GM03348 (cell line): Measurements from ENCODE around the gene GRIK4.

Experiments used
- DNase-seq: peaks from one replicate; pipeline ENCODE4 v3.0.0; 2012; ENCODE audit warnings: low spot score

The GRIK4 gene

DNA sequence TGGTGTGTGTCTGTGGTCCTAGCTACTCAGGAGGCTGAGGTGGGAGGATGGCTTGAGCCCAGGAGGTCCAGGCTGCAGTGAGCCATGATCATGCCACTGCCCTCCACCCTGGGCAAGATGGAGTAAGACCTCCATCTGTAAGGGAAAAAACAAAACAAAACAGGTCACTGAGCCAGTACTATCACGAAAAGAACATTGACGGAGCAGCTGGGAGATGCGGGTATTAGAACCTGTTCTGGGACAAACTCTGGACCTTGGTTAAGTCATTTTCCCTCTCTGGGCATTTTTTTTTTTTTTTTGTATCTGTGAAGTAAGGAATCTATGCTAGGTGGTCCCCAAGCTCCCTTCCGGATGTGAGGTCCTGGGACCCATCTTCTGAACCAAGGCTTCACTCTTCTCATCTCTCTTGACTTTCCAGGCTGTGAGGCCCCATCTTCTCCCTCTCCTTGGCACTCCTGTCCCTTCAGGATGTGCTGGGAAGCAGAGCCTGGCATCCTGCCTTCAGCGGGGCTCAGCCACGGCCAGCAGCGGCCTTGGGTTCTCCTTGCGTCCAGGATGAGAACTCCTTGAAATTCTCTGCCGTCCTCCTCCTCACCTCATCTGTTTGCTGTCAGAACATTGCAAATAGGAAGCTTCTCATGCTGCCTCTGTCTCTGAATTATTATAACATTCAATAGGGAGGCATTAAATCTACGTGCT is 130.8 kb downstream of the GRIK4 start:
- no peak for DNase-seq

DNA sequence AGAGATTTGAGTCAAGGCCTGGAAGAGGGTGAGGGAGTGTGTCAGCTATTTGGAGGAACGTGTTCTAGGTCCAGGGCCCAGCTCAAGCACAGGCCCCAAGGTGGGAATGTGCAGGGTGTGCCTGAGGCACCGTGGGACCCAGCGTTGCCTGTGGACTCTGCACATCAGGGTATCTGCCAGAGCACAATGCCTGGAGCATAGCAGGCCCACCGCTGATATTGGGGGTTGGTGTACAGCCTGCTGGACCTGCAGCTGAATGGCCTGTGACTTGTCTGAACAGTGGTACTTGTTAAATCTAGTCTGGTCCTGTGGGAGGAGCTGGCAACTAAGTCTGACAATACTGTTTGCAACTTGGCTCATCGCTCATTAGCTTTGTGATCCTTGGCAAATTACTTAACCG is 131.7 kb downstream of the GRIK4 start:
- no peak for DNase-seq

DNA sequence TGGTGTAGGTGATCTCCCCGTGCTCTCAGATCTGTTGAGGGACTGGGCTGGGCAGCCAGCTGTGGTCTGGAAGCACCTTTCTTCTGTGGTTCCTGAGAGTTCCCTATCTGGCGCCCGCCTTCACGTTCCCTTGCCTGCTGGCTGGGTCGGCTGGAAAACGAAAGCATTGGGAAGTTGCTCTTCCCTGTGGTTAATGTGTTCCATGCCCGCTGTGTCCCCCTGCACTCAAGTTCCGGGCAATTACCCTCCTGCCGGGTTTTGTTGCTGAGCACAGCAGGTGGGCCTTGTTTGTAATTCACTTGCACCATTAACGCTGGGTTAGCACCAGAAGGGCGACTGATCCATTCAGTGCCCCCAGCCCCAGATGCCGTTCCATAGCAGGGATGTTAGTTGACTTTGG is 134.1 kb downstream of the GRIK4 start:
- DNase-seq = no peak

- DNase-seq = no peak
Measured at GRCh38 chr11:120646206-120646605, 134.7 kb downstream of the GRIK4 start.

GRCh38 chr11:120647681-120648080 is 136.1 kb downstream of the GRIK4 start:
- no peak for DNase-seq

- no peak for DNase-seq
Measured at GRCh38 chr11:120648771-120649170, 137.2 kb downstream of the GRIK4 start.

GRCh38 chr11:120649316-120649715 is 137.8 kb downstream of the GRIK4 start:
- DNase-seq = no peak

DNA sequence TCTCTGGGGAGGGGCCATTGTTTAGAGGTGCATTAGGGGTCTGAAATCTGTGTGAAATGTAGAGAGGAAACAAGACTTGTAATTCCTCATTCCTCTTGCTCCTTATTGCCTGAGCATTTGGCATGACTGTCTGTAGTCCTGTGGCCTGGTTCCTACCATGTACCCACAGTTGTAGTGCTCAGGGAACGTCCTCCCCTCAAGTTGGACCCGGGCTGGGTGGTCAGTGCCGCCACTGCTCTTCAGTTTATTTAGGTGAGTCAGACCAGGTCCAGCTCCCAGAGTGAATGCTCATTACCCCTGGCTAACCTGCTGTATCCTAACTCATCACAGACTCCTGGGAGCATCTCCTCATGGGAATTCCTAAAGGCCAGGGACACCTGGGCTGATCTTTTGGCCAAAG is 139.8 kb downstream of the GRIK4 start:
- no peak for DNase-seq

DNA sequence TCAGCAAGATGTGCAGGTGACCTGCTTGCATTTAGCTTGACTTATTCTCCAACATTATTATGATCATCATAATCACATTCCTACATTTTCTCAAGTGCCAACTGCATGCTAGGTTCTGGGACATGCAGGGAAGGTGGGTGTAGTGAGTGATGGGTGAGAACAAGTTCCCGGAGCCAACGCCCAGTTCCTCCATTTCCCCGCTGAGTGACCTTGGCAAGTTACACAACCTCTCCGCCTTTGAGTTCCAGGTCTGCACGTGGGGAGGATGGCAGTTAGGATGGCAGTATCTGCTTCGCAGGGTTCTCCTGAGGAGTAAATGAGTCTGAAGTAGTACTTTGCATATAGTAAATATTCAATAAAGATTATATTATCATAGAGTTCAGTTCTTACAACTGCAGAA is 140.3 kb downstream of the GRIK4 start:
- no peak for DNase-seq

GRCh38 chr11:120652705-120653335 is 141.3 kb downstream of the GRIK4 start:
- no peak for DNase-seq

GRCh38 chr11:120655589-120655988 is 144.0 kb downstream of the GRIK4 start:
- no peak for DNase-seq

GRCh38 chr11:120657306-120658070 is 145.9 kb downstream of the GRIK4 start:
- DNase-seq = no peak

- no peak for DNase-seq
Measured at GRCh38 chr11:120658071-120658423, 146.5 kb downstream of the GRIK4 start.

GRCh38 chr11:120659076-120659475 is 147.5 kb downstream of the GRIK4 start:
- DNase-seq = no peak

DNA sequence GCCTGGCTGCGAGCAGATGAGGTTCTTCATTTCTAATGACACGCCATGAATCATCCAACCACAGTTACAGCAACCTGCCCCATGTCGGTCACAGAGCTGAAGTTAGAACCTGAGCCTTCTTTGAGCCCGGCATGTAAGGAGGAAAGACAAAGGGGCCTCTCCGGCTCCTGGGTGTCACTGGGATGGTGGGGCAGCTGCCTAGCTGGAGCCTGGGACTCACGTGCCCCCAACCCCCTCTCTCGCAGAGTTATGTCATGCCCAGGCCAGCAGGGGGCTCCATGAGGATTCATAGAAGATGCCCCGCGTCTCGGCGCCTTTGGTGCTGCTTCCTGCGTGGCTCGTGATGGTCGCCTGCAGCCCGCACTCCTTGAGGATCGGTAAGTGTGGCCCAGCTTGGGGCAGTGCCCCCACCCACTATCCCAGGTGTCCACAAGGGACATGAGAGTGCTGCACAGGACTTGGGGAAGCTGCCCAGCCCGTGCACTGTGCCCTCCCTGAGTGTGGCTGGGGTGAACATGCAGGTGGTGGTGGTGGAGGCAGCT is 148.5 kb downstream of the GRIK4 start:
- DNase-seq = peak; percentile 53

DNA sequence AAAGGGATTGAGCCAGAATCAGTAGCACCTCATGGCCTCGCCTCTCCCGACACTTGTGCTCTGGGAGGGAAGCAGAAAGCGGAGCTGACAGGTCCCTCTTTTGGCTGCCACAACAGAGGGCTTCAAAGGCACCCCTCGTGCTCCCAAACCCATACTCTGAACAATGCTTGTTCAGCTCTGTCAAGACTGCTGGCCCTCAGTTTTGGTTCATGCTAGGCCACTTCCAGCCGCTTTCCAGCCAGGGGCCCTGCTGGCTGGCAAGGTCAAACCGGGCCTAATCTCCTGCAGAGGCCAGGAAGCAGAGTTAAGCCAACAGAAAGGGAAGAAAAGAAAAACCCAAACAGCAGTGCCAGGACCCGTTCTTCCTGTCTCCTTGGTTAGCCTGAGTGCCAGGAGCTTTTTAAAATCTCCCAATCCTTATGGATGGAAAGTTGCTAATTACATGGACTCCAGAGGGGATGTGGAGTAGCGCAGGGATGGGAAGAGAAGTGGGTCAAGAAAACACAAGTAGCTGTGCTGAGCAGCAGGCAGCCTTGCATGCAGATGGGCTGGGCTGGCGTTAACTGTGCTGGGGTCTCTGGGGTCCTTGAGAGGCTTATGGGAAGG is 150.6 kb downstream of the GRIK4 start:
- DNase-seq = no peak

- DNase-seq = no peak
Measured at GRCh38 chr11:120663142-120663541, 151.6 kb downstream of the GRIK4 start.

DNA sequence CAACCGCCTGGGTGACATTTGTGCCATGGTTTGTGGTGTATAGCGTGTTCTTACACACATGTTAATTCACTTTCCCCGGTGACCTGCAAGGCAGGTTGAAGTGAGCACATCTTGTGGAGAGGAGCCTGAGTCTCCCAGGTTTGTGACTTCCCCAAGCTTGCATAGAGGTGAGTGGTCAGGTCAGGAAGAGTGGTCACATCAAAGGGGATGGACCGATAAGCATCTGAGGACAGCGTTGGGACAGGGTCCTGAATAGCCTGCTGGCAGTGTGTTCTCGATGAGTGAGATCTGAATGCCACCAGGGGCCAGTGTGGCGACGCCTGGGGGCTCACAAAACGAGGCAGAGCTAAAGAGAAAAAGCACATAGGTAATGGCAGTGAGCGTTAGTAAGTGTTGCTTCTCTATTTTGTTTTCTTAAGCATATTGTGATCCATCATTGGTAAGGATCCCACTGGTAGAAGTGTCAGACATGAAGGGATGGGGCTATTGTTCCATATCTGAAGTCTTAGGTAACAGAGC is 154.6 kb downstream of the GRIK4 start:
- no peak for DNase-seq

GRCh38 chr11:120667281-120667680 is 155.7 kb downstream of the GRIK4 start:
- DNase-seq = no peak

GRCh38 chr11:120667934-120668333 is 156.4 kb downstream of the GRIK4 start:
- no peak for DNase-seq

GRCh38 chr11:120668537-120668936 is 157.0 kb downstream of the GRIK4 start:
- DNase-seq = no peak

DNA sequence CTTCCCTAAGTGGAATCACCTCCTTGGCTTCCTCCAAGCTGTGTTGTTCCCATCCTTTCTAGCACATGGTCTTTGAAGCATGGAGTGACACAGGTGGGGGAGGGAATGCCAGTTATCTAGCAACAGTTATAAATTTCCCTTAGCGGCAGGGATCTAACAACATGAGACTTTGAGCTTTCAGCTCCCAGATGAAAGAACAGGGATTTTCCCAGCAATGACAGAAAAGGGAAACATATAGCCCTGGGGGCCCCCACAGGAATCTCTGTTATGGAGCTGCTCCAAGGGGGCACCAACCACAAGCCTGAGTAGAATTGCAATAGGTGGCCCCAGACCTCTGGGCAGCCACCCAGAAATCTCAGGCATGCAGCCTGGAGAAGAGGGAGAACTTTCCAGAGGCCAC is 163.0 kb downstream of the GRIK4 start:
- DNase-seq = no peak
